NCI-H1417 (cell line): ENCODE measurements around the gene KCNA10.

Source experiments
- DNase-seq, 3 experiments: peaks; one replicate each; lab custom pipeline; 2025; lab: John Stamatoyannopoulos, UW

Gene KCNA10

GRCh38 chr1:110477967-110478640, 40.9 kb downstream of the KCNA10 start:
- no peak for DNase-seq

GRCh38 chr1:110477445-110477957, 41.5 kb downstream of the KCNA10 start:
- peak in 2 of 3 experiments; percentile 13 to 23 for DNase-seq

GRCh38 chr1:110477041-110477440, 41.9 kb downstream of the KCNA10 start:
- no peak for DNase-seq

GRCh38 chr1:110476028-110476765, 42.8 kb downstream of the KCNA10 start:
- no peak for DNase-seq

- DNase-seq, result no peak
Observed at GRCh38 chr1:110475362-110476027, 43.5 kb downstream of the KCNA10 start.

GRCh38 chr1:110474444-110474843, 44.5 kb downstream of the KCNA10 start:
- DNase-seq, result no peak

- no peak for DNase-seq
Observed at GRCh38 chr1:110472546-110472945, 46.4 kb downstream of the KCNA10 start.

GRCh38 chr1:110471131-110471530, 47.8 kb downstream of the KCNA10 start:
- no peak for DNase-seq
